Endothelial cell of umbilical vein (primary cell): Measurements from ENCODE around the gene GATAD2A. TPM values are rescaled to one million over a fixed set of nuclear protein-coding genes. Genes with fewer than 3 reads are reported as not detected.

ENCODE experiments used
- BruUV-seq: library from RNA; stranded (reverse); fragments of 400-500 nt; replicated peaks from 2 replicates; lab custom pipeline; 2021; lab: Mats Ljungman, UMichigan
- CTCF ChIA-PET: fragments of 300-600, 350-600 bp; sonication (Branson Sonifier 250); formaldehyde crosslinking; loops from one replicate; lab custom pipeline; 2021; ENCODE audit warnings: antibody characterized with exemption, inconsistent platforms; lab: Charles Lee
- POLR2A ChIA-PET: fragments of 300-600, 350-600 bp; sonication (Branson Sonifier 250); formaldehyde crosslinking; loops from one replicate; lab custom pipeline; 2021; ENCODE audit warnings: antibody characterized with exemption, inconsistent platforms; lab: Charles Lee
- DNase-seq: peaks from one replicate; pipeline ENCODE4 v3.0.0-alpha.2; 2011; ENCODE audit warnings: low read depth, low spot score
- FAIRE-seq: peaks from 2 replicates; lab custom pipeline; 2011; peaks lifted over from hg19 to GRCh38; lab: Jason Lieb, UNC
- H2AFZ ChIP-seq: 2 replicates; pipeline ENCODE4 v1.6.0; 2012; ENCODE audit warnings: low read depth, low read length, control low read depth, inconsistent platforms
- H3K27ac ChIP-seq: 2 replicates; pipeline ENCODE4 v1.5.1; 2011; ENCODE audit warnings: low read depth, mild to moderate bottlenecking, control low read depth, low read length, moderate library complexity; ENCODE audit not compliant: insufficient read depth
- H3K27me3 ChIP-seq, 2 experiments: 2 replicates each; pipeline versions ENCODE4 v1.6.0 to v1.6.1; 2011; ENCODE audit warnings: low read length in 2 of 2, mixed read lengths in 1 of 2; ENCODE audit not compliant: control insufficient read depth in 2 of 2, insufficient read depth in 2 of 2
- H3K36me3 ChIP-seq, 2 experiments: 2 replicates in 1 of 2; 3 replicates in 1 of 2; pipeline ENCODE4 v1.5.1; 2011; ENCODE audit warnings: low read length in 2 of 2, mild to moderate bottlenecking in 1 of 2, moderate library complexity in 1 of 2; ENCODE audit not compliant: control insufficient read depth in 2 of 2, insufficient read depth in 2 of 2; ENCODE audit errors: extremely low read depth in 1 of 2
- H3K4me1 ChIP-seq: 3 replicates; pipeline ENCODE4 v1.5.1; 2011; ENCODE audit warnings: mild to moderate bottlenecking, low read length; ENCODE audit not compliant: control insufficient read depth, insufficient read depth; ENCODE audit errors: extremely low read depth
- H3K4me2 ChIP-seq: 2 replicates; pipeline ENCODE4 v1.6.1; 2011; ENCODE audit warnings: low read length, control low read depth, mixed read lengths; ENCODE audit not compliant: insufficient read depth
- H3K4me3 ChIP-seq, 3 experiments: fragments of 200-600 bp in 1 of 3; sonication (generic), shearing (Covaris generic) in 1 of 3; replicated peaks in 1 of 3; 2 replicates each; pipeline ENCODE4 v1.5.1; 2011 to 2016; ENCODE audit warnings: control low read depth in 3 of 3, low read length in 3 of 3, mild to moderate bottlenecking in 2 of 3, inconsistent platforms in 1 of 3, low read depth in 1 of 3, moderate library complexity in 1 of 3; ENCODE audit not compliant: insufficient read depth in 1 of 3
- H3K79me2 ChIP-seq: 2 replicates; pipeline ENCODE4 v1.6.0; 2012; ENCODE audit warnings: low read length, inconsistent platforms; ENCODE audit not compliant: control insufficient read depth, insufficient read depth
- H3K9ac ChIP-seq: replicated peaks from 2 replicates; pipeline ENCODE3; 2011; ENCODE audit warnings: low read length, control low read depth; ENCODE audit not compliant: insufficient read depth; ENCODE audit errors: extremely low read depth
- H3K9me1 ChIP-seq: replicated peaks from 3 replicates; pipeline ENCODE4 v1.6.0; 2011; ENCODE audit warnings: mild to moderate bottlenecking, low read length; ENCODE audit not compliant: control insufficient read depth, insufficient read depth; ENCODE audit errors: extremely low read depth
- H3K9me3 ChIP-seq: replicated peaks from 2 replicates; pipeline ENCODE4 v1.5.1; 2012; ENCODE audit warnings: low read length, inconsistent platforms; ENCODE audit not compliant: control insufficient read depth, insufficient read depth
- H4K20me1 ChIP-seq: replicated peaks from 2 replicates; pipeline ENCODE3; 2011; ENCODE audit warnings: mild to moderate bottlenecking, low read length; ENCODE audit not compliant: control insufficient read depth, insufficient read depth; ENCODE audit errors: extremely low read depth
- EZH2 ChIP-seq: IDR thresholded peaks from 2 replicates; pipeline ENCODE4 v1.6.1; 2012; ENCODE audit warnings: borderline replicate concordance, low read depth, mild to moderate bottlenecking, moderate library complexity, low read length, inconsistent platforms; ENCODE audit not compliant: severe bottlenecking
- FOS ChIP-seq: IDR thresholded peaks from 2 replicates; pipeline ENCODE4 v1.6.1; 2011; ENCODE audit warnings: mild to moderate bottlenecking, low read length, moderate library complexity, borderline replicate concordance; ENCODE audit not compliant: insufficient read depth
- GATA2 ChIP-seq: IDR thresholded peaks from 2 replicates; pipeline ENCODE4 v1.7.0; 2011; ENCODE audit warnings: low read depth, mild to moderate bottlenecking, moderate library complexity, mixed read lengths, low read length; ENCODE audit not compliant: insufficient read length, insufficient read depth
- JUN ChIP-seq: IDR thresholded peaks from 2 replicates; pipeline ENCODE4 v1.6.1; 2011; ENCODE audit warnings: borderline replicate concordance, low read depth; ENCODE audit not compliant: insufficient read length, insufficient read depth
- MYC ChIP-seq: IDR thresholded peaks from one replicate; pipeline ENCODE4 v1.6.1; 2011; ENCODE audit warnings: mild to moderate bottlenecking, low read depth, low read length
- POLR2A ChIP-seq: IDR thresholded peaks from 2 replicates; pipeline ENCODE4 v1.6.1; 2012; ENCODE audit warnings: low read depth, mild to moderate bottlenecking, control low read depth, low read length
- POLR2AphosphoS5 ChIP-seq: IDR thresholded peaks from 2 replicates; pipeline ENCODE4 v1.6.1; 2012; ENCODE audit warnings: low read depth, mild to moderate bottlenecking, control low read depth, low read length, moderate library complexity; ENCODE audit not compliant: insufficient read depth
- dilution Hi-C: fragments of 300-500 bp; cut with MboI; formaldehyde crosslinking; loops from one replicate; pipeline ENCODE4 v1.15.0; 2019; ENCODE audit warnings: low sequenced_read_pairs; ENCODE audit not compliant: extremely low pct_ligation_motif_present
- intact Hi-C: fragments of 100-400 bp; cut with micrococcal nuclease; formaldehyde crosslinking; loops from one replicate; pipeline ENCODE4 v1.10.0; 2022
- polyA plus RNA-seq, 4 experiments: library from polyadenylated mRNA; depleted of rRNA in 3 of 4; stranded (reverse) in 3 of 4; unstranded in 1 of 4; fragments of >200 nt; gene quantifications; 2 replicates each; pipeline versions ENCODE4 v1.2.1 to v1.2.3, GENCODE V29; 2011 to 2012; ENCODE audit warnings: missing spikeins in 1 of 4
- total RNA-seq: library from RNA; stranded (reverse); gene quantifications from 2 replicates; pipeline ENCODE4 v1.2.3, GENCODE V29; 2021
- TF ChIP-seq, protein P1 (sequence below), 2 donors: IDR thresholded peaks; 1 replicate in 1 of 2; 2 replicates in 1 of 2; pipeline ENCODE4 v1.5.1; 2011; ENCODE audit warnings: low read length in 2 of 2, mild to moderate bottlenecking in 2 of 2, moderate library complexity in 2 of 2, control low read depth in 1 of 2, inconsistent platforms in 1 of 2, low read depth in 1 of 2; ENCODE audit not compliant: insufficient read depth in 1 of 2; ENCODE audit errors: extremely low read depth in 1 of 2
- TF ChIP-seq, protein P2 (sequence below): IDR thresholded peaks from 2 replicates; pipeline ENCODE4 v1.6.1; 2011; ENCODE audit not compliant: insufficient read depth, insufficient read length

Gene GATAD2A
- total and polyA plus RNA-seq, 2 donors (not counting 3 experiments of a cell fraction or from before 2014, with no cell fraction given), result 27.3 to 134 TPM

GRCh38 chr19:19448238-19448544 is 42.7 kb downstream of the GATAD2A start:
- intact Hi-C loops, result no loop called here
- CTCF ChIA-PET, result interaction anchor here (2.5 kb wide), 1 partner anchor 11 kb away, joined by 7 read pairs; no protein-coding TSS in a partner anchor

More at GRCh38 chr19:19448238-19448544, 42.7 kb downstream of the GATAD2A start:
- no peak overlapping the region for H3K4me2 ChIP-seq
- no peaks in the 10 kb centered on the region for H3K9me3 ChIP-seq
- FAIRE-seq, result no peak
- no peaks in the 10 kb centered on the region for H3K27me3 ChIP-seq
- BruUV-seq, result no TSS peak
- TF ChIP-seq, protein P1, sequence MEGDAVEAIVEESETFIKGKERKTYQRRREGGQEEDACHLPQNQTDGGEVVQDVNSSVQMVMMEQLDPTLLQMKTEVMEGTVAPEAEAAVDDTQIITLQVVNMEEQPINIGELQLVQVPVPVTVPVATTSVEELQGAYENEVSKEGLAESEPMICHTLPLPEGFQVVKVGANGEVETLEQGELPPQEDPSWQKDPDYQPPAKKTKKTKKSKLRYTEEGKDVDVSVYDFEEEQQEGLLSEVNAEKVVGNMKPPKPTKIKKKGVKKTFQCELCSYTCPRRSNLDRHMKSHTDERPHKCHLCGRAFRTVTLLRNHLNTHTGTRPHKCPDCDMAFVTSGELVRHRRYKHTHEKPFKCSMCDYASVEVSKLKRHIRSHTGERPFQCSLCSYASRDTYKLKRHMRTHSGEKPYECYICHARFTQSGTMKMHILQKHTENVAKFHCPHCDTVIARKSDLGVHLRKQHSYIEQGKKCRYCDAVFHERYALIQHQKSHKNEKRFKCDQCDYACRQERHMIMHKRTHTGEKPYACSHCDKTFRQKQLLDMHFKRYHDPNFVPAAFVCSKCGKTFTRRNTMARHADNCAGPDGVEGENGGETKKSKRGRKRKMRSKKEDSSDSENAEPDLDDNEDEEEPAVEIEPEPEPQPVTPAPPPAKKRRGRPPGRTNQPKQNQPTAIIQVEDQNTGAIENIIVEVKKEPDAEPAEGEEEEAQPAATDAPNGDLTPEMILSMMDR (IDR thresholded peaks at IDR 0.05; ENCODE audit: extremely low read depth in 1 of 2, insufficient read depth in 1 of 2, low read depth in 1 of 2, low read length in 2 of 2), result no peak
- TF ChIP-seq EZH2 (no peak), POLR2A (no peak), FOS (no peak), POLR2AphosphoS5 (no peak), JUN (no peak), MYC (no peak), GATA2 (no peak)
- TF ChIP-seq, protein P2, sequence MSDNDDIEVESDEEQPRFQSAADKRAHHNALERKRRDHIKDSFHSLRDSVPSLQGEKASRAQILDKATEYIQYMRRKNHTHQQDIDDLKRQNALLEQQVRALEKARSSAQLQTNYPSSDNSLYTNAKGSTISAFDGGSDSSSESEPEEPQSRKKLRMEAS, result no peak
- POLR2A ChIA-PET, result no interaction called here
- H3K9me1 ChIP-seq, result no peaks in the 10 kb centered on the region
- H3K4me3 ChIP-seq, result no peak overlapping the region
- H2AFZ ChIP-seq, result no peak overlapping the region
- H3K79me2 ChIP-seq, result peaks cover 98% of the 10 kb centered on the region
- H4K20me1 ChIP-seq, result no peaks in the 10 kb centered on the region
- DNase-seq, result no peak
- peaks cover 5% of the 10 kb centered on the region for H3K4me1 ChIP-seq
- H3K9ac ChIP-seq, result no peak overlapping the region
- H3K36me3 ChIP-seq, result no peaks in the 10 kb centered on the region
- no peak overlapping the region for H3K27ac ChIP-seq
- dilution Hi-C loops, result no loop called here
